K562 (cell line): ENCODE measurements around the gene TYSND1. TPM values are rescaled to one million over a fixed set of nuclear protein-coding genes. Genes with fewer than 3 reads are reported as not detected.
A peak's percentile ranks its signal among the peaks of the same experiment; 100 is the strongest.

Source experiments
- AFF4 ChIP-seq: sonication (generic); formaldehyde crosslinking; IDR thresholded peaks from 2 replicates; pipeline ENCODE4 v1.8.0; 2023; ENCODE audit warnings: mild to moderate bottlenecking, missing genetic modification reagents
- ARID4B ChIP-seq: sonication (generic); formaldehyde crosslinking; IDR thresholded peaks from 2 replicates; pipeline ENCODE4 v1.8.0; 2022; ENCODE audit warnings: mild to moderate bottlenecking, missing genetic modification reagents
- BHLHE40 ChIP-seq: IDR thresholded peaks from 2 replicates; pipeline ENCODE4 v1.6.1; 2011; ENCODE audit warnings: low read length, improper control_type of control experiment
- BRD4 ChIP-seq: fragments of 200-600 bp; sonication (generic); IDR thresholded peaks from 2 replicates; pipeline ENCODE4 v1.6.1; 2017; ENCODE audit warnings: inconsistent platforms
- CTBP1 ChIP-seq: fragments of 450-650 bp; IDR thresholded peaks from 2 replicates; pipeline ENCODE4 v1.6.1; 2016; ENCODE audit warnings: borderline replicate concordance
- ELF1 ChIP-seq: fragments of 200-800 bp; sonication (Bioruptor generic); IDR thresholded peaks from 2 replicates; pipeline ENCODE4 v1.6.1; 2016; ENCODE audit warnings: missing genetic modification characterization, missing compliant biosample characterization
- EP400 ChIP-seq: fragments of 450-650 bp; IDR thresholded peaks from 2 replicates; pipeline ENCODE4 v1.6.1; 2017; ENCODE audit warnings: antibody characterized with exemption, mild to moderate bottlenecking, moderate library complexity
- FOSL1 ChIP-seq: fragments of 200-800 bp; sonication (Bioruptor generic); conservative IDR thresholded peaks from 2 replicates; pipeline ENCODE4 v1.6.1; 2016; ENCODE audit warnings: missing genetic modification characterization, missing compliant biosample characterization
- FOXM1 ChIP-seq, 2 experiments: fragments of 450-650 bp in 1 of 2; sonication (generic) in 1 of 2; formaldehyde crosslinking in 1 of 2; IDR thresholded peaks; 2 replicates each; pipeline versions ENCODE4 v1.6.1 to v1.9.0; 2017 to 2022; ENCODE audit warnings: low read depth in 2 of 2, mild to moderate bottlenecking in 2 of 2, missing genetic modification reagents in 1 of 2, moderate library complexity in 1 of 2
- GTF2E2 ChIP-seq: fragments of 200-800 bp; sonication (Bioruptor generic); IDR thresholded peaks from 2 replicates; pipeline ENCODE4 v1.6.1; 2016; ENCODE audit warnings: missing genetic modification characterization, missing compliant biosample characterization
- ILF3 ChIP-seq: fragments of 450-650 bp; IDR thresholded peaks from 2 replicates; pipeline ENCODE4 v1.6.1; 2018; ENCODE audit warnings: antibody characterized with exemption, mild to moderate bottlenecking, moderate library complexity, borderline replicate concordance
- KDM5B ChIP-seq: fragments of 200-600 bp; sonication (generic); IDR thresholded peaks from 2 replicates; pipeline ENCODE4 v1.6.1; 2012; ENCODE audit warnings: low read depth, mild to moderate bottlenecking, moderate library complexity, low read length, control low read depth, inconsistent platforms; ENCODE audit not compliant: insufficient replicate concordance
- L3MBTL2 ChIP-seq: fragments of 450-650 bp; IDR thresholded peaks from 2 replicates; pipeline ENCODE4 v1.6.1; 2016; ENCODE audit warnings: mild to moderate bottlenecking, moderate library complexity
- MAFG ChIP-seq: fragments of 450-650 bp; conservative IDR thresholded peaks from 2 replicates; pipeline ENCODE4 v1.6.1; 2016; ENCODE audit warnings: missing genetic modification characterization, missing compliant biosample characterization
- POLR2G ChIP-seq: fragments of 200-400 bp; formaldehyde crosslinking; IDR thresholded peaks from 2 replicates; pipeline ENCODE4 v1.6.1; 2017; ENCODE audit warnings: low read depth, mild to moderate bottlenecking, antibody characterized with exemption, low read length, moderate library complexity
- RB1 ChIP-seq: fragments of 450-650 bp; IDR thresholded peaks from 2 replicates; pipeline ENCODE4 v1.6.1; 2017; ENCODE audit warnings: low read depth, mild to moderate bottlenecking
- ZKSCAN1 ChIP-seq: fragments of 150-350 bp; IDR thresholded peaks from 2 replicates; pipeline ENCODE4 v1.6.1; 2016; ENCODE audit warnings: low read depth, low read length
- ZNF316 ChIP-seq: fragments of 450-650 bp; IDR thresholded peaks from 2 replicates; pipeline ENCODE4 v1.6.1; 2016
- ZNF766 ChIP-seq: fragments of 200-800 bp; sonication (Bioruptor generic); conservative IDR thresholded peaks from 2 replicates; pipeline ENCODE4 v1.6.1; 2016; ENCODE audit warnings: missing genetic modification characterization, missing compliant biosample characterization
- polyA plus RNA-seq, 8 experiments: library from polyadenylated mRNA; depleted of rRNA in 4 of 8; stranded (reverse) in 5 of 8; unstranded in 3 of 8; fragments of >200 nt; fragmentation: Nextera tagmentation in 2 of 8; fragmentation: Illumina TruSeq in 1 of 8; extraction: Ambion mirVana in 2 of 8; extraction: Trizol in 1 of 8; gene quantifications; 2 replicates each; pipeline versions ENCODE4 v1.2.1 to v1.2.3, GENCODE V29; 2011 to 2014; ENCODE audit warnings: inconsistent platforms in 1 of 8, missing spikeins in 1 of 8
- total RNA-seq, 7 experiments: library from RNA; depleted of rRNA in 6 of 7; stranded (reverse); fragments of >200 nt in 6 of 7; fragmentation: Illumina TruSeq in 2 of 7; extraction: Trizol in 2 of 7; gene quantifications; 2 replicates each; pipeline versions ENCODE4 v1.2.1 to v1.2.3, GENCODE V29; 2011 to 2021; ENCODE audit warnings: low replicate concordance in 1 of 7

Gene TYSND1
- total and polyA plus RNA-seq, 9 of the 15 experiments (the other 6 are each of a cell fraction or from before 2014, with no cell fraction given), result 0.60 to 2.0 (median 1.3) TPM

GRCh38 chr10:70132098-70133029 is 14.1 kb downstream of the TYSND1 start, which contains the start of gene AIFM2 (continued):
- TF ChIP-seq AFF4 (CRISPR knock-in tag) (0 out of 2 replicates have a peak, but pooled peaks have one; percentile 28), POLR2G (peak; percentile 88), RB1 (peak; percentile 91), CTBP1 (peak; percentile 76), ZKSCAN1 (no peak), GTF2E2 (tag) (0 out of 2 replicates have a peak, but pooled peaks have one; percentile 29), BRD4 (no peak), ELF1 (tag) (peak; percentile 85), BHLHE40 (peak; percentile 79), FOXM1 (IDR thresholded peaks at IDR 0.05; ENCODE audit: low read depth) (no peak), FOXM1 (CRISPR knock-in tag; IDR thresholded peaks at IDR 0.05; ENCODE audit: low read depth) (no peak), KDM5B (peak; percentile 62), ZNF766 (CRISPR knock-in tag) (0 out of 2 replicates have a peak, but pooled peaks have one; percentile 22), L3MBTL2 (peak; percentile 83), ZNF316 (peak; percentile 83), MAFG (peak; percentile 82), ILF3 (no peak; the same call in 1 of the 2 replicates), EP400 (peak; percentile 70), ARID4B (CRISPR knock-in tag) (no peak; the same call in 1 of the 2 replicates), FOSL1 (peak; percentile 67)
